IMR-90 (cell line): ENCODE results near the gene ATP5F1D.

ENCODE experiments used
- BHLHE40 ChIP-seq: fragments of 150-350 bp; IDR thresholded peaks from 2 replicates; pipeline ENCODE4 v1.6.1; 2016; ENCODE audit warnings: mild to moderate bottlenecking, low read depth, low read length
- CEBPB ChIP-seq: IDR thresholded peaks from 2 replicates; pipeline ENCODE4 v1.6.1; 2012; ENCODE audit warnings: low read depth, low read length, improper control_type of control experiment
- CTCF ChIP-seq: conservative IDR thresholded peaks from 2 replicates; pipeline ENCODE4 v1.5.1; 2012; ENCODE audit warnings: mild to moderate bottlenecking, low read depth, low read length, improper control_type of control experiment
- ELK1 ChIP-seq: fragments of 150-350 bp; IDR thresholded peaks from 2 replicates; pipeline ENCODE4 v1.6.1; 2016; ENCODE audit warnings: low read depth, mild to moderate bottlenecking, low read length, moderate library complexity, borderline replicate concordance
- FOS ChIP-seq: fragments of 150-350 bp; IDR thresholded peaks from 2 replicates; pipeline ENCODE4 v1.6.1; 2016; ENCODE audit warnings: low read depth, low read length
- NFE2L2 ChIP-seq: fragments of 150-350 bp; IDR thresholded peaks from 2 replicates; pipeline ENCODE4 v1.6.1; 2016; ENCODE audit warnings: low read depth, mild to moderate bottlenecking, low read length
- POLR2A ChIP-seq: IDR thresholded peaks from 2 replicates; pipeline ENCODE4 v1.6.1; 2012; ENCODE audit warnings: mild to moderate bottlenecking, low read depth, low read length
- RCOR1 ChIP-seq: IDR thresholded peaks from 2 replicates; pipeline ENCODE4 v1.6.1; 2012; ENCODE audit warnings: mild to moderate bottlenecking, low read length, improper control_type of control experiment; ENCODE audit not compliant: insufficient replicate concordance
- RFX5 ChIP-seq: IDR thresholded peaks from 2 replicates; pipeline ENCODE4 v1.8.0; 2012; ENCODE audit warnings: low read depth, mild to moderate bottlenecking, low read length, moderate library complexity
- SMC3 ChIP-seq: fragments of 150-350 bp; IDR thresholded peaks from 2 replicates; pipeline ENCODE4 v1.6.1; 2016; ENCODE audit warnings: low read depth, mild to moderate bottlenecking, antibody characterized with exemption, low read length, moderate library complexity

- TF ChIP-seq CTCF (no peak), SMC3 (no peak), POLR2A (no peak), CEBPB (no peak), RFX5 (no peak), ELK1 (no peak), BHLHE40 (no peak), RCOR1 (no peak), NFE2L2 (no peak), FOS (no peak)
These were observed 40.2 kb downstream of the ATP5F1D start for GRCh38 chr19:1281569-1282287.
